Loucy (cell line): ENCODE results near the gene WDR64.

ENCODE experiments used
- H2AFZ ChIP-seq: fragments of 200-600 bp; sonication (generic); 2 replicates; pipeline ENCODE4 v1.6.0; 2016; ENCODE audit warnings: antibody characterized with exemption, mild to moderate bottlenecking, low read length, moderate library complexity
- H3F3A ChIP-seq: fragments of 200-600 bp; 2 replicates; pipeline ENCODE4 v1.6.0; 2016; ENCODE audit warnings: antibody characterized with exemption, low read depth, mild to moderate bottlenecking
- H3K27me3 ChIP-seq: fragments of 200-600 bp; sonication (generic); 2 replicates; pipeline ENCODE4 v1.6.1; 2014; ENCODE audit warnings: low read length, mild to moderate bottlenecking; ENCODE audit not compliant: insufficient read depth, poor library complexity, severe bottlenecking
- H3K36me3 ChIP-seq: fragments of 200-600 bp; sonication (generic); 2 replicates; pipeline ENCODE4 v1.6.1; 2016; ENCODE audit warnings: low read length; ENCODE audit not compliant: insufficient read depth
- H3K4me1 ChIP-seq: fragments of 200-600 bp; sonication (generic); 2 replicates; pipeline ENCODE4 v1.5.1; 2014; ENCODE audit warnings: low read length, mild to moderate bottlenecking; ENCODE audit not compliant: insufficient read depth, poor library complexity, severe bottlenecking
- H3K4me2 ChIP-seq: fragments of 200-600 bp; sonication (generic); 2 replicates; pipeline ENCODE4 v1.6.0; 2014; ENCODE audit warnings: antibody characterized with exemption, low read length, low read depth, mild to moderate bottlenecking; ENCODE audit not compliant: poor library complexity, severe bottlenecking
- H3K4me3 ChIP-seq: fragments of 200-600 bp; sonication (generic); 2 replicates; pipeline ENCODE4 v1.5.1; 2014; ENCODE audit warnings: low read length, mild to moderate bottlenecking, mixed read lengths; ENCODE audit not compliant: poor library complexity, severe bottlenecking
- H3K79me2 ChIP-seq: fragments of 200-600 bp; sonication (generic); 2 replicates; pipeline ENCODE4 v1.6.1; 2014; ENCODE audit warnings: low read length; ENCODE audit not compliant: insufficient read depth
- H3K9ac ChIP-seq: fragments of 200-600 bp; sonication (generic); 2 replicates; pipeline ENCODE4 v1.6.0; 2014; ENCODE audit warnings: mild to moderate bottlenecking, low read depth, low read length, moderate library complexity; ENCODE audit not compliant: poor library complexity, severe bottlenecking
- H3K9me2 ChIP-seq: fragments of 200-600 bp; sonication (generic); replicated peaks from 2 replicates; pipeline ENCODE4 v1.6.1; 2016; ENCODE audit warnings: low read depth, low read length, mixed read lengths
- H3K9me3 ChIP-seq: fragments of 200-600 bp; sonication (generic); 2 replicates; pipeline ENCODE4 v1.6.1; 2014; ENCODE audit warnings: mild to moderate bottlenecking, antibody characterized with exemption, low read length, low read depth; ENCODE audit not compliant: insufficient read depth
- H4K20me1 ChIP-seq: fragments of 200-600 bp; sonication (generic); 2 replicates; pipeline ENCODE4 v1.6.0; 2014; ENCODE audit warnings: antibody characterized with exemption, low read length, mild to moderate bottlenecking; ENCODE audit not compliant: insufficient read depth, poor library complexity, severe bottlenecking
- CTCF ChIP-seq: fragments of 200-600 bp; sonication (generic); conservative IDR thresholded peaks from 2 replicates; pipeline ENCODE4 v1.5.1; 2014; ENCODE audit warnings: mild to moderate bottlenecking, antibody characterized with exemption, low read length
- EZH2phosphoT487 ChIP-seq: fragments of 200-600 bp; IDR thresholded peaks from 2 replicates; pipeline ENCODE4 v1.6.1; 2018; ENCODE audit warnings: antibody characterized with exemption, mild to moderate bottlenecking, moderate library complexity, borderline replicate concordance

WDR64 gene

GRCh38 chr1:241615043-241615974 is 36.8 kb upstream of the WDR64 start:
- H3K79me2 ChIP-seq = no peaks in the 10 kb centered on the region
- no peaks in the 10 kb centered on the region for H3K36me3 ChIP-seq
- no peaks in the 10 kb centered on the region for H3K9me3 ChIP-seq
- H3K4me2 ChIP-seq = no peak overlapping the region
- no peaks in the 10 kb centered on the region for H3K4me1 ChIP-seq
- H3K9me2 ChIP-seq = no peaks in the 10 kb centered on the region
- H2AFZ ChIP-seq = no peak overlapping the region
- no peaks in the 10 kb centered on the region for H4K20me1 ChIP-seq
- H3F3A ChIP-seq = no peaks in the 10 kb centered on the region
- H3K27me3 ChIP-seq = no peaks in the 10 kb centered on the region
- no peak overlapping the region for H3K9ac ChIP-seq
- no peak overlapping the region for H3K4me3 ChIP-seq
- TF ChIP-seq CTCF (no peak), EZH2phosphoT487 (no peak)

- H3K79me2 ChIP-seq = no peaks in the 10 kb centered on the region
- H4K20me1 ChIP-seq = no peaks in the 10 kb centered on the region
- no peak for TF ChIP-seq EZH2phosphoT487
- TF ChIP-seq CTCF = no peak
- no peak overlapping the region for H3K4me3 ChIP-seq
- no peak overlapping the region for H3K4me2 ChIP-seq
- no peak overlapping the region for H2AFZ ChIP-seq
- H3K9me3 ChIP-seq = no peaks in the 10 kb centered on the region
- no peaks in the 10 kb centered on the region for H3K36me3 ChIP-seq
- H3K9ac ChIP-seq = no peak overlapping the region
- no peaks in the 10 kb centered on the region for H3K9me2 ChIP-seq
- no peaks in the 10 kb centered on the region for H3F3A ChIP-seq
- H3K4me1 ChIP-seq = no peaks in the 10 kb centered on the region
- H3K27me3 ChIP-seq = no peaks in the 10 kb centered on the region
These were observed 34.7 kb upstream of the WDR64 start for GRCh38 chr1:241617426-241617825.

- no peak overlapping the region for H2AFZ ChIP-seq
- no peaks in the 10 kb centered on the region for H3K9me3 ChIP-seq
- no peaks in the 10 kb centered on the region for H3K36me3 ChIP-seq
- no peaks in the 10 kb centered on the region for H4K20me1 ChIP-seq
- H3K4me3 ChIP-seq = no peak overlapping the region
- H3K79me2 ChIP-seq = no peaks in the 10 kb centered on the region
- H3F3A ChIP-seq = no peaks in the 10 kb centered on the region
- no peaks in the 10 kb centered on the region for H3K4me1 ChIP-seq
- TF ChIP-seq CTCF = no peak
- TF ChIP-seq EZH2phosphoT487 = no peak
- H3K4me2 ChIP-seq = no peak overlapping the region
- no peaks in the 10 kb centered on the region for H3K27me3 ChIP-seq
- H3K9me2 ChIP-seq = no peaks in the 10 kb centered on the region
- no peak overlapping the region for H3K9ac ChIP-seq
These were observed 29.4 kb upstream of the WDR64 start for GRCh38 chr1:241622669-241623068.
